GM19438 (cell line): Measurements from ENCODE around the gene ERMARD.

Experiments used
- ATAC-seq: cut with Tn5 transposase; IDR thresholded peaks from one replicate; pipeline ENCODE4 v1.9.1; 2021; ENCODE audit warnings: low read depth; ENCODE audit not compliant: unreplicated experiment

Gene ERMARD

GRCh38 chr6:169780571-169781091, 29.2 kb downstream of the ERMARD start:
- ATAC-seq = no peak

GRCh38 chr6:169782966-169783365, 31.5 kb downstream of the ERMARD start:
- no peak for ATAC-seq

- ATAC-seq = no peak
These were observed 32.0 kb downstream of the ERMARD start for GRCh38 chr6:169783401-169783800.

- no peak for ATAC-seq
These were observed 32.8 kb downstream of the ERMARD start for GRCh38 chr6:169783971-169784820.

- ATAC-seq = no peak
These were observed 33.5 kb downstream of the ERMARD start for GRCh38 chr6:169784821-169785340.

GRCh38 chr6:169785566-169785965, 34.1 kb downstream of the ERMARD start:
- no peak for ATAC-seq

GRCh38 chr6:169786349-169786748, 34.9 kb downstream of the ERMARD start:
- ATAC-seq = no peak

- ATAC-seq = no peak
These were observed 36.4 kb downstream of the ERMARD start for GRCh38 chr6:169787797-169788196.

GRCh38 chr6:169788809-169789145, 37.4 kb downstream of the ERMARD start:
- ATAC-seq = no peak

GRCh38 chr6:169789146-169789943, 37.9 kb downstream of the ERMARD start:
- ATAC-seq = no peak

- peak; percentile 98 for ATAC-seq
These were observed 38.8 kb downstream of the ERMARD start for GRCh38 chr6:169789944-169790927.

GRCh38 chr6:169791721-169792131, 40.3 kb downstream of the ERMARD start:
- ATAC-seq = no peak

GRCh38 chr6:169792306-169793015, 41.0 kb downstream of the ERMARD start:
- no peak for ATAC-seq

- no peak for ATAC-seq
These were observed 42.0 kb downstream of the ERMARD start for GRCh38 chr6:169793408-169793807.

GRCh38 chr6:169794317-169795055, 43.1 kb downstream of the ERMARD start:
- ATAC-seq = no peak

- ATAC-seq = no peak
These were observed 43.8 kb downstream of the ERMARD start for GRCh38 chr6:169795196-169795595.

GRCh38 chr6:169798764-169799473, 47.5 kb downstream of the ERMARD start:
- no peak for ATAC-seq

GRCh38 chr6:169799474-169799926, 48.1 kb downstream of the ERMARD start:
- ATAC-seq = no peak
